Activated T-cell treated with anti-CD3 and anti-CD28 coated beads, Interleukin-2, amount 50 U/mL, for 24 hours (primary cell): Measurements from ENCODE around the gene RGS5.

ENCODE experiments used
- DNase-seq: peaks from one replicate; pipeline ENCODE4 v3.0.0-alpha.2; 2020
- H3K27ac Mint-ChIP-seq: 2 replicates; pipeline ENCODE4 v1.8.0; 2020; ENCODE audit warnings: mild to moderate bottlenecking, mixed read lengths
- H3K27me3 Mint-ChIP-seq: 2 replicates; pipeline ENCODE4 v1.8.0; 2020; ENCODE audit warnings: mixed read lengths
- H3K36me3 Mint-ChIP-seq: 2 replicates; pipeline ENCODE4 v1.8.0; 2020; ENCODE audit warnings: low read depth, mixed read lengths
- H3K4me1 Mint-ChIP-seq: 2 replicates; pipeline ENCODE4 v1.8.0; 2020; ENCODE audit warnings: low read depth, mixed read lengths
- H3K4me3 Mint-ChIP-seq: 2 replicates; pipeline ENCODE4 v1.8.0; 2020; ENCODE audit warnings: mild to moderate bottlenecking, moderate library complexity, mixed read lengths
- H3K9me3 Mint-ChIP-seq: 2 replicates; pipeline ENCODE4 v1.8.0; 2020; ENCODE audit warnings: mixed read lengths

RGS5 gene

GRCh38 chr1:163095213-163095612 lies 107.5 kb downstream of the RGS5 start:
- Mint-ChIP-seq H3K4me3 (no peak overlapping the region), H3K27ac (no peak overlapping the region), H3K4me1 (no peaks in the 10 kb centered on the region), H3K9me3 (no peaks in the 10 kb centered on the region), H3K27me3 (peaks cover 12% of the 10 kb centered on the region), H3K36me3 (no peaks in the 10 kb centered on the region)
- DNase-seq: no peak

- no peaks in the 10 kb centered on the region for H3K4me1 Mint-ChIP-seq
Measured at GRCh38 chr1:163094589-163094988, 108.1 kb downstream of the RGS5 start.

GRCh38 chr1:163094182-163094581 lies 108.5 kb downstream of the RGS5 start:
- DNase-seq: no peak
- no peak overlapping the region for H3K27ac Mint-ChIP-seq
- H3K4me1 Mint-ChIP-seq: no peaks in the 10 kb centered on the region
- H3K36me3 Mint-ChIP-seq: no peaks in the 10 kb centered on the region
- no peak overlapping the region for H3K4me3 Mint-ChIP-seq
- H3K27me3 Mint-ChIP-seq: peaks cover 4% of the 10 kb centered on the region
- H3K9me3 Mint-ChIP-seq: no peaks in the 10 kb centered on the region

More at GRCh38 chr1:163094589-163094988, 108.1 kb downstream of the RGS5 start:
- Mint-ChIP-seq H3K27ac (no peak overlapping the region), H3K9me3 (no peaks in the 10 kb centered on the region), H3K4me3 (no peak overlapping the region), H3K36me3 (no peaks in the 10 kb centered on the region), H3K27me3 (peaks cover 6% of the 10 kb centered on the region)
- no peak for DNase-seq

GRCh38 chr1:163093579-163093978 lies 109.1 kb downstream of the RGS5 start:
- Mint-ChIP-seq H3K4me3 (no peak overlapping the region), H3K4me1 (no peaks in the 10 kb centered on the region), H3K27me3 (peaks cover 4% of the 10 kb centered on the region), H3K36me3 (no peaks in the 10 kb centered on the region), H3K9me3 (no peaks in the 10 kb centered on the region), H3K27ac (no peak overlapping the region)
- no peak for DNase-seq

GRCh38 chr1:163093169-163093568 lies 109.5 kb downstream of the RGS5 start:
- H3K27ac Mint-ChIP-seq: no peak overlapping the region
- H3K27me3 Mint-ChIP-seq: peaks cover 4% of the 10 kb centered on the region
- H3K36me3 Mint-ChIP-seq: no peaks in the 10 kb centered on the region
- DNase-seq: no peak
- H3K4me1 Mint-ChIP-seq: no peaks in the 10 kb centered on the region
- H3K9me3 Mint-ChIP-seq: no peaks in the 10 kb centered on the region
- no peak overlapping the region for H3K4me3 Mint-ChIP-seq
